ENCODE results near the gene ULK4.

The ULK4 gene

DNA sequence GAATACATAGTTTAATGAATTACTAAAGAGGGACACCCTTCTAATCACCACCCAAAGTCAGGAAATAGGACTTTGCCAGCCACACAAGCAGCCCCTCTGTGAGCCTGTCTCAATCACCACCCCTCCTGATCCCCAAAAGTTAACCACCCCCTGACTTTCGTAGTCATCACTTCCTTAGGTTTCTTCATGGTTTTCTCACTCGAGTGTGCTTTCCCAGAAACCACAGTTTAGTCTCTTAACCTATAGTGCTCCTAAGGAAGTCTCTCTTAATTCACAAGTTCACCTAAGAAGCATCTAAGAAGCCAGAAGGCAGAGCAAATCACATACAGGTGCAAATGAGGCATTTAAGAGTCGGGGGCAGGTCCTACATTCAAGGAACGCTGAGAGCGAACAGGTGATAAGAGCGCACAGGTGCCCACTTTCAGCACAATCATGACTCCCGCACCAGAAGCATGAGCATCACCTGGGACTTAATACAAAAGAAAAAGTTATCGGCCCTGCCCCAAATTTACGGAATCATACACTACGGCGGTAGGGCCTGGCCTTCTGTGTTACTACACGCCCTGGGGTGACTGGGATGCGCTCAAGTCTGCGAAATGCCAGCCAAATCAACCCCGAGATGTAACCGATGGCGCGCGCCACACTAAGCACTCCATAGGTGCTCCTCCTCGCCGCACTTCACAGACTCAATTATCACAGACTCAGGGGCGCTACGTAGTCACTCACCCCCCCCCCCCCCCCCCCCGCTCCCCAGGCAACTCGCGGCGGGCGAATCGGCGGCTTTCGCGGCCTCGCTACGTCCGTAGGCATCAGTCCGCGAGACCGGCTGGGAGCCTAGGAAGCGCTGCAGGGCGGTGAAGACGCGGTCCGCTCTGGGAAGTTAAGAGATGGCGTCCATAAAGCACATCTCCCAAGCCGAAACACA, 815 bp downstream of the ULK4 start:
- peak; percentile 36 for ATAC-seq (ENCODE audit: low read depth)
- TF ChIP-seq, protein P1, sequence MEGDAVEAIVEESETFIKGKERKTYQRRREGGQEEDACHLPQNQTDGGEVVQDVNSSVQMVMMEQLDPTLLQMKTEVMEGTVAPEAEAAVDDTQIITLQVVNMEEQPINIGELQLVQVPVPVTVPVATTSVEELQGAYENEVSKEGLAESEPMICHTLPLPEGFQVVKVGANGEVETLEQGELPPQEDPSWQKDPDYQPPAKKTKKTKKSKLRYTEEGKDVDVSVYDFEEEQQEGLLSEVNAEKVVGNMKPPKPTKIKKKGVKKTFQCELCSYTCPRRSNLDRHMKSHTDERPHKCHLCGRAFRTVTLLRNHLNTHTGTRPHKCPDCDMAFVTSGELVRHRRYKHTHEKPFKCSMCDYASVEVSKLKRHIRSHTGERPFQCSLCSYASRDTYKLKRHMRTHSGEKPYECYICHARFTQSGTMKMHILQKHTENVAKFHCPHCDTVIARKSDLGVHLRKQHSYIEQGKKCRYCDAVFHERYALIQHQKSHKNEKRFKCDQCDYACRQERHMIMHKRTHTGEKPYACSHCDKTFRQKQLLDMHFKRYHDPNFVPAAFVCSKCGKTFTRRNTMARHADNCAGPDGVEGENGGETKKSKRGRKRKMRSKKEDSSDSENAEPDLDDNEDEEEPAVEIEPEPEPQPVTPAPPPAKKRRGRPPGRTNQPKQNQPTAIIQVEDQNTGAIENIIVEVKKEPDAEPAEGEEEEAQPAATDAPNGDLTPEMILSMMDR (IDR thresholded peaks at IDR 0.05; ENCODE audit: poor library complexity, severe bottlenecking) = no peak
- Histone ChIP-seq H3K9me3 (ENCODE audit: severe bottlenecking) (no peaks in the 10 kb centered on the region), H3K4me3 (ENCODE audit: severe bottlenecking) (peak overlapping the region; percentile 76), H3K27me3 (ENCODE audit: insufficient read depth, poor library complexity, severe bottlenecking) (no peaks in the 10 kb centered on the region), H3K4me1 (ENCODE audit: insufficient read depth, poor library complexity, severe bottlenecking) (peaks cover 6% of the 10 kb centered on the region), H3K27ac (ENCODE audit: poor library complexity, severe bottlenecking) (peak overlapping the region; percentile 45), H3K36me3 (ENCODE audit: low read depth) (no peaks in the 10 kb centered on the region)
- DNase-seq (ENCODE audit: low spot score) = peak; percentile 57

DNA sequence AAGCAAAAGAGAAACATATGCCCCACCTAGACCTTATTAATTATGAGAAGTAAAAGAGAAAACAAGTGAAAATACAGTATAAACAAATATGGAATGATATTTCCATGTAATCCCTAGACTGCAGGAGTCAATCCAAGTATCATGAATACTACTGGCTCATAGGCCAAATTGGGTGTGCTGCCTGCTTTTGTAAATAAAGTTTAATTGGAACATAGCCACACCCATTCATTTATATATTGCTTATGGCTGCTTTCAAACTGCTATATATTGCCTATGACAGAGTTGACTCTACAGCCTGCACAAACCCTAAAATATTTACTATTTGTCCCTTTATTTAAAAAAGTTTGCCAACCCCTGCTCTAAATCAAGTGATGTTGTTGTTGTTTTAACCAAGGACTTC, 5.3 kb downstream of the ULK4 start:
- H3K36me3 ChIP-seq (ENCODE audit: low read depth) = no peaks in the 10 kb centered on the region
- H3K27ac ChIP-seq (ENCODE audit: poor library complexity, severe bottlenecking) = no peak overlapping the region
- H3K27me3 ChIP-seq (ENCODE audit: insufficient read depth, poor library complexity, severe bottlenecking) = no peaks in the 10 kb centered on the region
- no peaks in the 10 kb centered on the region for H3K9me3 ChIP-seq (ENCODE audit: severe bottlenecking)
- TF ChIP-seq, protein P1 (IDR thresholded peaks at IDR 0.05; ENCODE audit: poor library complexity, severe bottlenecking) = no peak
- H3K4me3 ChIP-seq (ENCODE audit: severe bottlenecking) = no peak overlapping the region
- ATAC-seq (ENCODE audit: low read depth) = no peak
- no peak for DNase-seq (ENCODE audit: low spot score)
- H3K4me1 ChIP-seq (ENCODE audit: insufficient read depth, poor library complexity, severe bottlenecking) = peaks cover 6% of the 10 kb centered on the region

DNA sequence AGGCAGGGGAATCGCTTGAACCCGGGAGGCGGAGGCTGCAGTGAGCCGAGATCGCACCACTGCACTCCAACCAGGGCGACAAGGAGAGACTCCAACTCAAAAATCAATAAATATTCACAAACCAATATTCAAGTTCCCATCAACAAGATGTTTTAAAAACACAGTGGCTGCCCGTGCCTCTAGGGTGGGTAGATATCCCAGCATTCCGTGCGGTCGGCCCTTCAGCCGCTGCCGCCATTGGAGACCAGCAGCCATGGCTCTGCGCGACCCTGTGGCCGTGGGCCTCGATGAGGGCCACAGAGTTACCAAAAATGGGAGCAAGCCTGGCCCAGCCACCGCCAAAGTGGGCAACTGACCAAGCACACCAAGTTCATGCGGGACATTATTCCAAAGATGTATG, 6.7 kb downstream of the ULK4 start:
- Histone ChIP-seq H3K27me3 (ENCODE audit: insufficient read depth, poor library complexity, severe bottlenecking) (no peaks in the 10 kb centered on the region), H3K4me3 (ENCODE audit: severe bottlenecking) (no peak overlapping the region), H3K4me1 (ENCODE audit: insufficient read depth, poor library complexity, severe bottlenecking) (no peaks in the 10 kb centered on the region), H3K36me3 (ENCODE audit: low read depth) (no peaks in the 10 kb centered on the region), H3K27ac (ENCODE audit: poor library complexity, severe bottlenecking) (no peak overlapping the region), H3K9me3 (ENCODE audit: severe bottlenecking) (no peaks in the 10 kb centered on the region)
- TF ChIP-seq, protein P1 (IDR thresholded peaks at IDR 0.05; ENCODE audit: poor library complexity, severe bottlenecking) = no peak
- ATAC-seq (ENCODE audit: low read depth) (no peak), DNase-seq (ENCODE audit: low spot score) (no peak)

DNA sequence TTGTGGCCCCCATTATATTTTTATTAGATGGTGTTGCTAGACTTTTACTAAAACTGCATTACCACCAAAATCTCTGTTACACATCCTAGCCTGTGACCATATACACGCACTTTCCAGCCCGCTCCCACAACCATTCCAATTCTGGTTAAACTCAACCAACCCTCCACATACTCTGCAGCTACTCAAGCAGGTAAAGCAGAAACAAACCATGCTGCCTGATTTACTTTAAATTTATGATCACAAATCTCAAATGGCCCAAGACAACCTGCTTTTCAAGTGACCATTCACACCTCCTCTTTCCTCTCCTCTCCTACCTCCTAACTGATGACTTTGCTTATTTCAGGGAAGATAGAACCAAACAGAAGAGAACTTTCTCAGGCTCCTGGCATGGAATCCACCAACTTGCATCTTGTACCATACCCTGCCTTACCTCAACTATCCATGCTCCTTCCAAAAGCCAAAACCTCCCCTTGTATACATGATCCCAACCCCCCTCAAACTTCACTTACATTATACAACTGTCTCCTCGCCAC, 18.5 kb downstream of the ULK4 start:
- no peaks in the 10 kb centered on the region for H3K36me3 ChIP-seq (ENCODE audit: low read depth)
- H3K27me3 ChIP-seq (ENCODE audit: insufficient read depth, poor library complexity, severe bottlenecking) = no peaks in the 10 kb centered on the region
- H3K4me3 ChIP-seq (ENCODE audit: severe bottlenecking) = no peak overlapping the region
- no peak overlapping the region for H3K27ac ChIP-seq (ENCODE audit: poor library complexity, severe bottlenecking)
- H3K4me1 ChIP-seq (ENCODE audit: insufficient read depth, poor library complexity, severe bottlenecking) = no peaks in the 10 kb centered on the region
- DNase-seq (ENCODE audit: low spot score) (no peak), ATAC-seq (ENCODE audit: low read depth) (no peak)
- no peaks in the 10 kb centered on the region for H3K9me3 ChIP-seq (ENCODE audit: severe bottlenecking)
- TF ChIP-seq, protein P1 (IDR thresholded peaks at IDR 0.05; ENCODE audit: poor library complexity, severe bottlenecking) = no peak

DNA sequence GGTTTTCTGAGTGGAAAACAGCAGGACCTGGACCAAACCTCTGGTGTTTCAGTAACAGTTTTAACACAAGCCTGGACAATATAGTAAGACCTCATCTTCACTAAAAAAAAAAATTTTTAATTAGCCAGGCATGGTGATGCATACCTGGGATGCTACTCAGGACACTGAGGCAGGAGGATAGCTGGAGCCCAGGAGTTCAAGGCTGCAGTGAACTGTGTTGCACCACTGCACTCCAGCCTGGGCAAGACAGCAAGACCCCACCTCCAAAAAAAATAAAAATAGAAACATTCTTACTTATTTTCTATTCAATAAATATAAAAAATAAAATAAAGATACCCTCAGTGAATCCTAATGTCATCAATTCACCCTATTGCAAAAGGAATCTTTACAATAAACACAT, 21.5 kb downstream of the ULK4 start:
- TF ChIP-seq, protein P1 (IDR thresholded peaks at IDR 0.05; ENCODE audit: poor library complexity, severe bottlenecking) = no peak
- Histone ChIP-seq H3K27ac (ENCODE audit: poor library complexity, severe bottlenecking) (no peak overlapping the region), H3K36me3 (ENCODE audit: low read depth) (no peaks in the 10 kb centered on the region), H3K9me3 (ENCODE audit: severe bottlenecking) (no peaks in the 10 kb centered on the region), H3K4me1 (ENCODE audit: insufficient read depth, poor library complexity, severe bottlenecking) (no peaks in the 10 kb centered on the region), H3K27me3 (ENCODE audit: insufficient read depth, poor library complexity, severe bottlenecking) (no peaks in the 10 kb centered on the region), H3K4me3 (ENCODE audit: severe bottlenecking) (no peak overlapping the region)
- ATAC-seq (ENCODE audit: low read depth) = no peak
- DNase-seq (ENCODE audit: low spot score) = no peak
